Measurements from ENCODE around the gene SLC27A4.

DNA sequence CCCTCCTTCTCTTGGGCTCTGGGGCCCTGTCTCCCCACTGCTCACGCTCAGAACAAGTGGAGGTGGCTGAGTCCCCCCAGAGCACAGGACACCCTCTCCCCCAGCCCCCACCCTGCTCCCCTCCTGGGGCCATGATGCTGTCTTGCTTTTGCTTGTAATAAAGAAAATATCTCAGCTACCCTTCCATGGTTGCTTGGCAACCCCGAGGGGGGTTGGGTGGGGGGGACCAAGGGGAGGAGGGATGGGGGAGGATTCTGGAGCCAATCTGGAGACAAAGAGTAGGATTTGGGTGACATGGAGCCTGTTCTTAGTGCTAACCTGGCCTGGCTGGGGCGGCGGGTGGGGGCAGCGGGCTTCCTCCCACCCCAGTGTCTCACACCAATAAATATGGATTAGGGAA lies 64.2 kb downstream of the SLC27A4 start:
- TF ChIP-seq, protein P1, sequence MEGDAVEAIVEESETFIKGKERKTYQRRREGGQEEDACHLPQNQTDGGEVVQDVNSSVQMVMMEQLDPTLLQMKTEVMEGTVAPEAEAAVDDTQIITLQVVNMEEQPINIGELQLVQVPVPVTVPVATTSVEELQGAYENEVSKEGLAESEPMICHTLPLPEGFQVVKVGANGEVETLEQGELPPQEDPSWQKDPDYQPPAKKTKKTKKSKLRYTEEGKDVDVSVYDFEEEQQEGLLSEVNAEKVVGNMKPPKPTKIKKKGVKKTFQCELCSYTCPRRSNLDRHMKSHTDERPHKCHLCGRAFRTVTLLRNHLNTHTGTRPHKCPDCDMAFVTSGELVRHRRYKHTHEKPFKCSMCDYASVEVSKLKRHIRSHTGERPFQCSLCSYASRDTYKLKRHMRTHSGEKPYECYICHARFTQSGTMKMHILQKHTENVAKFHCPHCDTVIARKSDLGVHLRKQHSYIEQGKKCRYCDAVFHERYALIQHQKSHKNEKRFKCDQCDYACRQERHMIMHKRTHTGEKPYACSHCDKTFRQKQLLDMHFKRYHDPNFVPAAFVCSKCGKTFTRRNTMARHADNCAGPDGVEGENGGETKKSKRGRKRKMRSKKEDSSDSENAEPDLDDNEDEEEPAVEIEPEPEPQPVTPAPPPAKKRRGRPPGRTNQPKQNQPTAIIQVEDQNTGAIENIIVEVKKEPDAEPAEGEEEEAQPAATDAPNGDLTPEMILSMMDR (IDR thresholded peaks at IDR 0.05) = no peak
- TF ChIP-seq EP300 (IDR thresholded peaks at IDR 0.05) = no peak
- TF ChIP-seq RFX5 (IDR thresholded peaks at IDR 0.05) = no peak
- no peak for TF ChIP-seq ESRRA (IDR thresholded peaks at IDR 0.05; ENCODE audit: borderline replicate concordance, low read length)
- TF ChIP-seq RAD21 (conservative IDR thresholded peaks at IDR 0.05 in 1 of 2, IDR thresholded peaks at IDR 0.05 in 1 of 2) = no peak
- no peak for TF ChIP-seq POLR2A (IDR thresholded peaks at IDR 0.05; ENCODE audit: low read length)
- TF ChIP-seq JUN (IDR thresholded peaks at IDR 0.05) = no peak

Data from A549 (cell line).